HepG2 (cell line): ENCODE results near the gene PSKH1. TPM values are rescaled to one million over a fixed set of nuclear protein-coding genes. Genes with fewer than 3 reads are reported as not detected.

Experiments used
- DBP ChIP-seq: sonication (generic); formaldehyde crosslinking; IDR thresholded peaks from 2 replicates; pipeline ENCODE4 v1.4.0; 2020; ENCODE audit warnings: missing genetic modification reagents; ENCODE audit errors: not compliant biosample characterization
- HNF1B ChIP-seq: sonication (generic); formaldehyde crosslinking; IDR thresholded peaks from 2 replicates; pipeline ENCODE4 v1.5.1; 2020; ENCODE audit warnings: mild to moderate bottlenecking, moderate library complexity, missing genetic modification reagents
- KAT7 ChIP-seq: IDR thresholded peaks from 2 replicates; pipeline ENCODE4 v1.6.1; 2018; ENCODE audit warnings: borderline replicate concordance, missing compliant biosample characterization
- MED8 ChIP-seq: sonication (generic); formaldehyde crosslinking; IDR thresholded peaks from 2 replicates; pipeline ENCODE4 v1.8.1; 2023; ENCODE audit warnings: mild to moderate bottlenecking, missing genetic modification reagents; ENCODE audit not compliant: insufficient replicate concordance
- NCOA2 ChIP-seq: sonication (generic); formaldehyde crosslinking; IDR thresholded peaks from 2 replicates; pipeline ENCODE4 v1.8.0; 2022; ENCODE audit warnings: inconsistent platforms
- NCOA5 ChIP-seq: sonication (generic); formaldehyde crosslinking; IDR thresholded peaks from 2 replicates; pipeline ENCODE4 v1.4.0; 2020; ENCODE audit warnings: missing genetic modification reagents
- PRDM4 ChIP-seq: sonication (generic); formaldehyde crosslinking; IDR thresholded peaks from 2 replicates; pipeline ENCODE4 v1.9.0; 2021; ENCODE audit warnings: missing genetic modification reagents, borderline replicate concordance
- SAFB2 ChIP-seq: sonication (generic); formaldehyde crosslinking; IDR thresholded peaks from 2 replicates; pipeline ENCODE4 v1.5.1; 2020; ENCODE audit warnings: missing genetic modification reagents, low read depth, mild to moderate bottlenecking, borderline replicate concordance
- ZBTB40 ChIP-seq, 2 experiments: fragments of 450-650 bp in 1 of 2; sonication (generic) in 1 of 2; formaldehyde crosslinking in 1 of 2; IDR thresholded peaks; 2 replicates each; pipeline versions ENCODE4 v1.6.1 to v1.8.0; 2016 to 2022; ENCODE audit warnings: antibody characterized with exemption in 1 of 2, mild to moderate bottlenecking in 1 of 2, missing genetic modification reagents in 1 of 2
- ZFP90 ChIP-seq: sonication (generic); formaldehyde crosslinking; IDR thresholded peaks from 2 replicates; pipeline ENCODE4 v1.8.0; 2022; ENCODE audit warnings: missing genetic modification reagents, mild to moderate bottlenecking, inconsistent platforms, borderline replicate concordance
- ZNF207 ChIP-seq: fragments of 450-650 bp; IDR thresholded peaks from 2 replicates; pipeline ENCODE4 v1.6.1; 2016; ENCODE audit warnings: antibody characterized with exemption, borderline replicate concordance
- ZNF382 ChIP-seq: sonication (generic); formaldehyde crosslinking; IDR thresholded peaks from 2 replicates; pipeline ENCODE4 v1.5.0; 2020; ENCODE audit warnings: missing genetic modification reagents, mild to moderate bottlenecking, borderline replicate concordance
- ZNF563 ChIP-seq: sonication (generic); formaldehyde crosslinking; IDR thresholded peaks from 2 replicates; pipeline ENCODE4 v1.8.0; 2022; ENCODE audit warnings: mild to moderate bottlenecking, moderate library complexity, missing genetic modification reagents
- ZNF790 ChIP-seq: sonication (generic); formaldehyde crosslinking; IDR thresholded peaks from 2 replicates; pipeline ENCODE4 v1.8.0; 2022; ENCODE audit warnings: missing genetic modification reagents, mild to moderate bottlenecking, borderline replicate concordance
- polyA plus RNA-seq, 8 experiments: library from polyadenylated mRNA; depleted of rRNA in 3 of 8; stranded (reverse) in 7 of 8; unstranded in 1 of 8; fragments of >200 nt; fragmentation: Illumina TruSeq in 4 of 8; extraction: Trizol in 4 of 8; gene quantifications; 2 replicates each; pipeline versions ENCODE4 v1.2.1 to v1.2.3, GENCODE V29; 2011 to 2016; ENCODE audit warnings: low read depth in 4 of 8, missing spikeins in 1 of 8, mixed read lengths in 1 of 8; ENCODE audit not compliant: insufficient read depth in 1 of 8
- total RNA-seq, 5 experiments: library from RNA; depleted of rRNA; stranded (reverse); fragments of >200 nt; fragmentation: Illumina TruSeq; extraction: Trizol; gene quantifications; 2 replicates each; pipeline ENCODE4 v1.2.3, GENCODE V29; 2016; ENCODE audit warnings: low read depth in 1 of 5

PSKH1 gene
- total and polyA plus RNA-seq, 2 of the 13 experiments (the other 11 are each of a cell fraction or from before 2014, with no cell fraction given), result 8.4 to 19.1 TPM

- TF ChIP-seq HNF1B, result no peak
- TF ChIP-seq ZFP90 (CRISPR knock-in tag), result no peak
- TF ChIP-seq ZNF207, result no peak
- TF ChIP-seq PRDM4 (CRISPR knock-in tag), result no peak
- TF ChIP-seq MED8 (CRISPR knock-in tag), result peak; percentile 24
- no peak for TF ChIP-seq ZBTB40 (IDR thresholded peaks at IDR 0.05)
- no peak for TF ChIP-seq ZBTB40 (CRISPR knock-in tag; IDR thresholded peaks at IDR 0.05)
- no peak for TF ChIP-seq KAT7 (CRISPR knock-in tag)
- no peak for TF ChIP-seq ZNF382 (CRISPR knock-in tag)
- peak; percentile 56; the same call in 1 of the 2 replicates for TF ChIP-seq ZNF563 (CRISPR knock-in tag)
- TF ChIP-seq NCOA2, result no peak
- TF ChIP-seq SAFB2 (CRISPR knock-in tag), result no peak
- TF ChIP-seq ZNF790 (CRISPR knock-in tag), result no peak; the same call in 1 of the 2 replicates
- no peak for TF ChIP-seq DBP
- no peak for TF ChIP-seq NCOA5
These were observed 48.6 kb downstream of the PSKH1 start (continued) for GRCh38 chr16:67941469-67942199.
